Gastrocnemius medialis (tissue), 4 donors: ENCODE results near the gene C7orf33. TPM values are rescaled to one million over a fixed set of nuclear protein-coding genes. Genes with fewer than 3 reads are reported as not detected.

Source experiments
- ATAC-seq, 2 donors: fragments of 150-250 bp; one replicate each; pipeline ENCODE4 v1.9.1; 2016
- DNase-seq, 2 donors: peaks; one replicate each; pipeline ENCODE4 v3.0.0-alpha.2; 2019
- H3K27ac ChIP-seq, 4 donors: fragments of 200-600 bp; sonication (generic); 1 replicate in 1 of 4; 2 replicates in 3 of 4; pipeline ENCODE4 v1.5.1; 2016 to 2018; ENCODE audit warnings: mild to moderate bottlenecking in 2 of 4, moderate library complexity in 1 of 4
- H3K27me3 ChIP-seq, 3 donors: fragments of 200-600 bp; sonication (generic) in 2 of 3; 1 replicate in 1 of 3; 2 replicates in 2 of 3; pipeline versions ENCODE4 v1.5.1 to v1.6.0; 2016 to 2019; ENCODE audit warnings: mild to moderate bottlenecking in 1 of 3, moderate library complexity in 1 of 3
- H3K36me3 ChIP-seq, 2 donors: fragments of 200-600 bp; sonication (generic) in 1 of 2; one replicate each; pipeline ENCODE4 v1.5.1; 2017 to 2018
- H3K4me1 ChIP-seq, 2 donors: fragments of 200-600 bp; sonication (generic) in 1 of 2; one replicate each; pipeline ENCODE4 v1.5.1; 2016 to 2017; ENCODE audit warnings: mild to moderate bottlenecking in 2 of 2
- H3K4me3 ChIP-seq, 4 donors: fragments of 200-600 bp; sonication (generic) in 3 of 4; 1 replicate in 1 of 4; 2 replicates in 3 of 4; pipeline ENCODE4 v1.5.1; 2016 to 2019; ENCODE audit warnings: mild to moderate bottlenecking in 2 of 4
- H3K9me3 ChIP-seq, 3 donors: fragments of 200-600 bp; sonication (generic) in 2 of 3; 1 replicate in 1 of 3; 2 replicates in 2 of 3; pipeline ENCODE4 v1.5.1; 2016 to 2019
- POLR2A ChIP-seq, 2 donors: fragments of 450-650 bp; IDR thresholded peaks; one replicate each; pipeline ENCODE4 v1.6.1; 2017; ENCODE audit warnings: antibody characterized with exemption in 2 of 2, mild to moderate bottlenecking in 2 of 2, moderate library complexity in 2 of 2
- in situ Hi-C, 4 donors: fragments of 200-750 bp; cut with MboI; loops; one replicate each; pipeline versions ENCODE4 v1.15.0 to v1.8.0; 2017; ENCODE audit warnings: low sequenced_read_pairs in 4 of 4
- intact Hi-C: fragments of 100-400 bp; cut with DNase I; formaldehyde crosslinking; loops from one replicate; pipeline ENCODE4 v1.15.1; 2023; ENCODE audit warnings: low total_unique reads
- total RNA-seq, 4 donors: library from RNA; depleted of rRNA; stranded (reverse); fragments of >200 nt; gene quantifications; one replicate each; pipeline versions ENCODE4 v1.1.0 to v1.2.3, GENCODE V29; 2016
- TF ChIP-seq, protein P1 (sequence below), 5 experiments: fragments of 450-650 bp in 3 of 5; fragments of 200-600 bp in 2 of 5; sonication (generic) in 2 of 5; IDR thresholded peaks in 4 of 5; conservative IDR thresholded peaks in 1 of 5; 1 replicate in 4 of 5; 2 replicates in 1 of 5; pipeline ENCODE4 v1.5.1; 2016 to 2019; ENCODE audit warnings: antibody characterized with exemption in 5 of 5, mild to moderate bottlenecking in 3 of 5, moderate library complexity in 3 of 5

C7orf33 gene
- total RNA-seq, 4 donors from 2014 or later: not detected

DNA sequence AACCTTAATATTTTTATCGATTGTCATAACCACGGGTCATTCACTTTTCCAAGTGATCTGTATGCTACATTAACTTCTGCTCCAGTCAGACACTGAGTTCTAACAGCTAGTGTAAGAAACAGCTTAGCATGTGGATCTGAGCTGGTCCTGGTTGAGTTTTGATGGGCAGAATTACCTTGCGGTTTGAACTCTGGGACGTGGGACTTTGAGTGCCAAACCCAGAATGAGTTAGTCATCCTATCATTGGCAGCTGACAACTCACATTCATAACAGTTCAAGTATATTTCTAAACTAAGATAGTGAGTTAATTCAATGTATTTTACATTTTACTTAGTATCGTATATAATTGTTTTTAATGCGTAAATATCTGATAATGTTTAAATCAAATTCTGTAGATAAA lies 43.2 kb downstream of the C7orf33 start:
- Histone ChIP-seq H3K36me3 (no peaks in the 10 kb centered on the region), H3K27me3 (no peaks in the 10 kb centered on the region), H3K4me3 (no peak overlapping the region), H3K27ac (no peak overlapping the region), H3K9me3 (no peaks in the 10 kb centered on the region), H3K4me1 (no peaks in the 10 kb centered on the region)
- peak in 1 of 2 donors; percentile 47 for ATAC-seq
- intact Hi-C loops: no loop called here
- DNase-seq: no peak
- in situ Hi-C loops: no loop called here
- TF ChIP-seq, protein P1, sequence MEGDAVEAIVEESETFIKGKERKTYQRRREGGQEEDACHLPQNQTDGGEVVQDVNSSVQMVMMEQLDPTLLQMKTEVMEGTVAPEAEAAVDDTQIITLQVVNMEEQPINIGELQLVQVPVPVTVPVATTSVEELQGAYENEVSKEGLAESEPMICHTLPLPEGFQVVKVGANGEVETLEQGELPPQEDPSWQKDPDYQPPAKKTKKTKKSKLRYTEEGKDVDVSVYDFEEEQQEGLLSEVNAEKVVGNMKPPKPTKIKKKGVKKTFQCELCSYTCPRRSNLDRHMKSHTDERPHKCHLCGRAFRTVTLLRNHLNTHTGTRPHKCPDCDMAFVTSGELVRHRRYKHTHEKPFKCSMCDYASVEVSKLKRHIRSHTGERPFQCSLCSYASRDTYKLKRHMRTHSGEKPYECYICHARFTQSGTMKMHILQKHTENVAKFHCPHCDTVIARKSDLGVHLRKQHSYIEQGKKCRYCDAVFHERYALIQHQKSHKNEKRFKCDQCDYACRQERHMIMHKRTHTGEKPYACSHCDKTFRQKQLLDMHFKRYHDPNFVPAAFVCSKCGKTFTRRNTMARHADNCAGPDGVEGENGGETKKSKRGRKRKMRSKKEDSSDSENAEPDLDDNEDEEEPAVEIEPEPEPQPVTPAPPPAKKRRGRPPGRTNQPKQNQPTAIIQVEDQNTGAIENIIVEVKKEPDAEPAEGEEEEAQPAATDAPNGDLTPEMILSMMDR (IDR thresholded peaks at IDR 0.05 in 4 of 5, conservative IDR thresholded peaks at IDR 0.05 in 1 of 5): no peak
- no peak for TF ChIP-seq POLR2A (IDR thresholded peaks at IDR 0.05)

DNA sequence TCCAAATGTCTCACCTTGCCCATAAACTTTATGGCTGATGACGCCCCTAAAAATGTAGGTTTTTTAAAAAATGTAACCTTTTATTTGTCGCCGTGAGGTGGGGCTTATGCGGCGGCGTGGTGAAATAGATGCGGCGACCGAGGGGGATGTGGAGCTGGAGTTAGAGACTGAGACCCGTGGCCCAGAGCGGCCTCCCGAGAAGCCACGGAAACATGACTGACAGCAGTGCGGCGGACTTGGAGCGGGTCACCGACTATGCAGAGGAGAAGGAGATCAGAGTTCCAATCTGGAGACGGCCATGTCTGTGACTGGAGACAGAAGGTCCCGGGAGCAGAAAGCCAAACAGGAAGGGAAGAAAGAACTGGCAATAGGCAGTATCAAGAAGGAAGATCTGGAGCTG lies 46.5 kb downstream of the C7orf33 start:
- in situ Hi-C loops (no loop called here), intact Hi-C loops (no loop called here)
- Histone ChIP-seq H3K4me3 (no peak overlapping the region), H3K27ac (no peak overlapping the region), H3K36me3 (no peaks in the 10 kb centered on the region), H3K4me1 (no peaks in the 10 kb centered on the region), H3K27me3 (no peaks in the 10 kb centered on the region), H3K9me3 (no peaks in the 10 kb centered on the region)
- TF ChIP-seq, protein P1 (IDR thresholded peaks at IDR 0.05 in 4 of 5, conservative IDR thresholded peaks at IDR 0.05 in 1 of 5): no peak
- no peak for TF ChIP-seq POLR2A (IDR thresholded peaks at IDR 0.05)
- no peak for DNase-seq
- ATAC-seq: no peak

DNA sequence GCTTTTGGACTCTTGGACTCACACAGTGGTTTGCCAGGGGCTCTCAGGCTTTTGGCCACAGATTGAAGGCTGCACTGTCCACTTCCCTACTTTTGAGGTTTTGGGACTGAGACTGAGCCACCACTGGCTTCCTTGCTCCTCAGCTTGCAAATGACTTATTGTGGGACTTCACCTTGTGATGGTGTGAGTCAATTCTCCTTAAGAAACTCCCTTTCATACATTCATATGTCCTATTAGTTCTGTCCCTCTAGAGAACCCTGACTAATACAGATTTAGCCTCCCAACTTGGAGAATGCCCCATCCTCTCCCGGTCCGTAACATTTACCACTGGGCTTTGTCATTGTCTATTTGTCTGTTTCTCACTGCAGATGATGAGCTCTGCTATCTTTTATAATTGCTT lies 55.3 kb downstream of the C7orf33 start:
- intact Hi-C loops: no loop called here
- Histone ChIP-seq H3K4me1 (no peaks in the 10 kb centered on the region), H3K27me3 (peaks cover 0 to 3% (median 0%) of the 10 kb centered on the region in 3 donors), H3K4me3 (no peak overlapping the region), H3K27ac (no peak overlapping the region), H3K36me3 (no peaks in the 10 kb centered on the region), H3K9me3 (no peaks in the 10 kb centered on the region)
- in situ Hi-C loops: no loop called here
- ATAC-seq: no peak
- TF ChIP-seq, protein P1 (IDR thresholded peaks at IDR 0.05 in 4 of 5, conservative IDR thresholded peaks at IDR 0.05 in 1 of 5): no peak
- no peak for TF ChIP-seq POLR2A (IDR thresholded peaks at IDR 0.05)
- DNase-seq: no peak

DNA sequence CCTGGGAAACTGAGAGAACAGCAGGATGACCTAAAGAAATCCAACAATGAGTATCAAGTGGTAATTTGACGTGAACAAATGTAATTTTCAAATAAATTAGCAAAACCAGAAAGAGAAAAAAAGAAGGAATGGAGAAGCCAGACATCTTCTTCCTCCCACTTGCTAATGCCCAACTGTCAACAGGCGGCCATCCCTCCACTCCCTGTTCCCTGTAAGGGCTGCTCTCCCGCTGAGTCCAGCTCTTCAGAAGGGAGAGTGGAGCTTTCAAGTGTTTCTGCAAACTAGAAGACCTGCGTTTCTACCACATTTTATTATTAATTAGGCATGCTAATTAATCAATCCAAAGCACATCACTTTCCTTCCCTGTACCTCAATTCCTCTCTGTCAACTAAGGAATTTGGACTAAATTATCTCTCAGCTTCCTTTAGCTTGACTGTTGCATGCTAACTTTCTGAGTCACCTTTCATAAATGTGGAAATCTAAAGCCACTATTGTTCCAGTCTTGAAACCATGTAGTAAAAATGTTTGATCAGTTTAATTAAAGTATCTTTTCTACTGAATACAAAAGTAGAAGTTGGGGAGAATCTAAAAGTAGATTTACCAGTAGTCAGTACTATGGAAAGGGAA lies 59.8 kb downstream of the C7orf33 start:
- H3K27ac ChIP-seq: no peak overlapping the region
- H3K36me3 ChIP-seq: no peaks in the 10 kb centered on the region
- no peaks in the 10 kb centered on the region for H3K27me3 ChIP-seq
- H3K9me3 ChIP-seq: no peaks in the 10 kb centered on the region
- no peak for TF ChIP-seq POLR2A (IDR thresholded peaks at IDR 0.05)
- TF ChIP-seq, protein P1 (IDR thresholded peaks at IDR 0.05 in 4 of 5, conservative IDR thresholded peaks at IDR 0.05 in 1 of 5): no peak
- in situ Hi-C loops: no loop called here
- intact Hi-C loops: no loop called here
- no peaks in the 10 kb centered on the region for H3K4me1 ChIP-seq
- ATAC-seq (no peak), DNase-seq (no peak)
- H3K4me3 ChIP-seq: no peak overlapping the region

DNA sequence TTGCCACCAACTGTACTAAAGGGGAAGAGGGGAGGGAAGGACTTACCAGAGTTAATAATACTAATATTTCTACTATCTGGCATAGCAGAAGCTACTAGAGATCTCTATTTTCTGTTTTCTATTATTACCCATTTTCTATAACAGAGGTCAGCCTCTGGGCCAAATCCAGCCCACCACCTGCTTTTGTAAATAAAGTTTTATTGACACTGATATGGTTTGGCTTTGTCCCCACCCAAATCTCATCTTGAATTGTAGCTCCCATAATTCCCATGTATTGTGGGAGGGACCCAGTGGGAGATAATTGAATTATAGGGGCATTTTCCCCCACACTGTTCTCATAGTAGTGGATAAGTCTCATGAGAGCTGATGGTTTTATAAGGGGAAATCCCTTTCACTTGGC lies 62.2 kb downstream of the C7orf33 start:
- H3K4me3 ChIP-seq: no peak overlapping the region
- H3K36me3 ChIP-seq: no peaks in the 10 kb centered on the region
- no peaks in the 10 kb centered on the region for H3K9me3 ChIP-seq
- DNase-seq (no peak), ATAC-seq (no peak)
- H3K27me3 ChIP-seq: no peaks in the 10 kb centered on the region
- no peaks in the 10 kb centered on the region for H3K4me1 ChIP-seq
- H3K27ac ChIP-seq: no peak overlapping the region
- TF ChIP-seq, protein P1 (IDR thresholded peaks at IDR 0.05 in 4 of 5, conservative IDR thresholded peaks at IDR 0.05 in 1 of 5): no peak
- TF ChIP-seq POLR2A (IDR thresholded peaks at IDR 0.05): no peak
- intact Hi-C loops: no loop called here
- in situ Hi-C loops: no loop called here
